HG03066 (cell line): Measurements from ENCODE around the gene BAIAP2L2.
"Not testable (repeated sequence)": the region's sequence is repeated elsewhere in the genome, so short reads cannot be mapped to it uniquely, and the experiment has no call there.

Experiments used
- ATAC-seq: cut with Tn5 transposase; IDR thresholded peaks from one replicate; pipeline ENCODE4 v1.9.1; 2021; ENCODE audit warnings: low read depth; ENCODE audit not compliant: unreplicated experiment

BAIAP2L2 gene

DNA sequence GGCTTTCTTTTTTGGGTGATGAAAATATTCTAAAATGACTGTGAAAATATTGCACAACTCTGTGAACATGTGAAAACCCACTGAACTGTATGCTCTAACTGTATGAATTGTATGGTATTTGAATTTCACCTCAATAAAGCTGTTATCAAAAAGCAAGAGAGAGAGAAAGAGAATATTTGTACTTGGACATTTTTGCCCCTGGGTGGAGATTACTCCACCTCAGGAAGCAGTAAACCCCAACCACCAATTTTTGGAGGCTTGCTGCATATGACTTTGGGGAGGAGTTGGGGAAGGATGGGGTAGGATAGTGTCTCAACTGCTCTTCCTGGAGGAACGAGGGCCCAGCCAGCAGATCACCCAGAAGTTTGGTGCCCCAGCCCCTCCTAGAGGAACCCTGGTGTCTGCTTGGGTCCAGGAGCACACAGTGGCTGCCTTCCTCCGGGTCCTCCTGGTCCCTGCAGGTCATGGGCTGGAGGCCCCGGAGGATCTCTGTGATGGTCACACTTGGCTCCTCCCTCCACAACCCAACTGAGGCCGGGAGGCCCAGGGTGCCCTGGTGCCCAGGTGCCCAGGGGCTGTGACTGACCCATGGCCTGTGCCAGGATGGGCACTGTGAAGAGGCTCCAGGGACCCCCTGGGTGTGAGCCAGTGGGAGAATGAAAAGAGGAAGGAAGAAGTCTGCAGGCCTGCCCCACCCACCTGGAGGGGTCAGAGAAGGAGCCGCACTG lies 68.6 kb downstream of the BAIAP2L2 start:
- no peak for ATAC-seq

DNA sequence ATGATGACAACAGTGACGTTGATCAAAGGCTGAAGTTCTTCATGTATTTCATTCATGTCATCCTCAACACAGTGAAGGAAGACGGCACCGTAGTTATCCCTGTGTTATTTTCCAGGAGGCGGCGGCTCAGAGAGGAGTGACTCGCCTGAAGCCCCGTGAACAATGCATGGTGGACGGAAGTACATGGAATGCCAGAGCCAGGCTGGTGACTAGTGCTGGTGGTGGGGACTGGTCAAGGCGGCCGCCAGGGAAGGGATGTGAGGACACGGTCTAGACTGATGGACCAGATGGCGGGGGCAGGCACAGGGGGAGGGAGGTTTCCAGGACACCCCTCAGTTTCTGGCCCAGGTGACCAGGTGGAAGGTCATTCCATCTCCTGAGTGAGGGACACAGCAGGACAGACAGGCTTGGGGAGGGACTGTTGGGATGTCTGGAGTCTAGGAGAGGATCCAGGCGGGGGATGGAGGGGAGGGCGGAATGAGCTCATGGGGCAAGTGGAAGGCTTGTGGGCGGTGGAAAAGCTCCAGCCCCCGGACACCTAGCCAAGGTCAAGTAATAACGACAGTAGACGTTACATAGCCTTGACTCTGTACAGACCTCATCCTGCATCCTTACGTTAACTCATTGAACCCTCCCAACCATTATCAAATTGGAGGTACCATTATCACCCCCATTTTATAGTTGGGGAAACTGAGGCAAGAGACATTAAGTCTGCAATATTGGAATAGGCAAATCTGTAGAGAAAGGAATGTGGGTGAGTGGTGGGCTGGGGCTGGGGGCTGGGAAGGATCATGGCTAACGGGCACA lies 69.3 kb downstream of the BAIAP2L2 start:
- ATAC-seq, result no peak

DNA sequence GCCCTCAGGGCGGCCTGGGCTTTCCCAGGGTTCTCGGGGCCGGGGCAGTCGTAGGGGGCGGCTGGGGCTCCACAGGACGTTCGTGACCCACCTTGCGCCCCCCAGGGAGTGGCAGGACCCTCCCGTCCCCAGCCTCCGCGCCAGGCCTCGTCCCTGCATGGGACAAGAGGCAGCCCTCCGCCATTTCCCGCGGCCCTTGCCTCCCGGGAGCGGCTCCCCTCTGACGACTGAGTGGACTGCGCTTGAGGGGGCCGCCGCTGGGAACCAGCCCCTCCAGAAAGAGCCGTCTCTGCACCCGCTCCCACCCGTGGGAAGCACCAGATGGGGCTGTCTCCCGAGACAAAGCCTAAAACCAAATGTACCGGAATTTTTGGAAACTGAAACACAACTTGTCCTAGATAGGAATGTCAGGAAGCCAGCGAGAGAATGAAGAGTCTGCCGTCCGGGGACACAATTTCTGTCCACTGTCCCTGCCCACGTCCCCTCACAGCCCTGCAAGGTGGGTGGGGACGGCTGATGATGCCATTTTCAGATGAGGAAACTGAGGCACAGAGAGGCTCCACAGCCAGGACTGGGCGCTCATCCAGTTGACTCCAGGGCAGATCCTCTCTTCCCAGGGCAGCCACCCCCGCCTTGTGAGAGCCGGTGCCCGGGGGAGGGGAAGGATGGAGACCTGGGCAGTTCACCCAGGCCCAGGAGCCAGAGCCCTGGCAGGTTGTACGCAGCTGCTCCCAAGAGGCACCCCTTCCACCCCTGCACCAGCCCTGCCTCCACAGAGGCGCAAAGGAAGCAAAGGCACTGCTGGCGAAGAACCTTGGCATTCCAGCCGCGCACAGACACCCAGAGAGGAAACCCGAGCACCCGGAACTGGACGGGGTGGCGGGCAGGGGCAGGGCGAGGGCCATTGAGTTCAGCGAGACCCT lies 71.3 kb downstream of the BAIAP2L2 start:
- ATAC-seq, result no peak

DNA sequence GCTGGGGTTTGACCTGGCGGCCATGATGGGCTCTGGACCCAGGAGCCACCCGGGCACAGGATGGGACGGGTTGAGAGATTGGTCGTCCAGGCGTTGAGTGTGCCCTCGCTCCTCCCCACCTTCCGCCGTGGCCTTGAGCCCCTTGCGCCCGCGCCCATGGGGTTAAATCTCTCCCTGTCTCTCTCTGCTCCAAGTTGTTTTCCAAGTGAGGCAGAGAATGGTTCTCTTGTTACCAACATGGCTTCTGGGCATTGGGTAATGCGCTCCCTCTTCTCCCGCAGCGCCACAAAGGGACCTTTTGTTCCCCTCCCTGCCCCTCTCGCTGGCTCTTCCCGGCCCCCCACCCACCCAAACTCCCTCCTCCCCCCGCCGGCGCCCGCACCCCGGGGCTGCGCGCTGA lies 72.1 kb downstream of the BAIAP2L2 start:
- no peak for ATAC-seq

DNA sequence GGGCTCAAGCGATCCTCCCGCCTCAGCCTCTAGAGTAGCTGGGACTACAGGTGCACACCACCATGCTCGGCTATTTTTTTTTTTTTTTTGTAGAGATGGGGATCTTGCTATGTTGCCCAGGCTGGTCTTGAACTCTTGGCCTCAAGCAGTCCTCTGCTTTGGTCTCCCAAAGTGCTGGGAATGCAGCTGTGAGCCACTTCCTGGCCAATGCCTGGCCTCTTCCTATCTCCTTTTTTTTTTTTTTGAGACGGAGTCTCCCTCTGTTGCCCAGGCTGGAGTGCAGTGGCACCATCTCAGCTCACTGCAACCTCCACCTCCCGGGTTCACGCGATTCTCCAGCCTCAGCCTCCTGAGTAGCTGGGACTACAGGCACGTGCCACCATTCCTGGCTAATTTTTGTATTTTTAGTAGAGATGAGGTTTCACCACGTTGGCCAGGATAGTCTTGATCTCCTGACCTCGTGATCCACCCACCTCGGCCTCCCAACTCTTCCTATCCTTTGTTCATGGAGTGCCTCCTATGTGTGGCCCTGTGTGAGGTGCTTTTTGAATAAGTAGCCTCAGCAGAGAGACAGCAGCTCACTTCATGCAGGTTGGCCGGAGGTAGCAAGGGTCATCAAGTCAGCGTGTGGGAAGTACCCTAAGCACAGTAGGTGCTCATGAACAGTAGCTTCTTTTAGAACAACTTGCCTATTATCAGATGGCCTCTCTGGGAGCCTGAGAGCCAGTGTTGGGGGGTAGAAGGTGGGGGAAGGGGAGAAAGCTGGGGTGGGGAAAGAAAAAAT lies 72.9 kb downstream of the BAIAP2L2 start:
- not testable (repeated sequence) for ATAC-seq

- no peak for ATAC-seq
Measured at GRCh38 chr22:38036392-38037062, 74.0 kb downstream of the BAIAP2L2 start.

DNA sequence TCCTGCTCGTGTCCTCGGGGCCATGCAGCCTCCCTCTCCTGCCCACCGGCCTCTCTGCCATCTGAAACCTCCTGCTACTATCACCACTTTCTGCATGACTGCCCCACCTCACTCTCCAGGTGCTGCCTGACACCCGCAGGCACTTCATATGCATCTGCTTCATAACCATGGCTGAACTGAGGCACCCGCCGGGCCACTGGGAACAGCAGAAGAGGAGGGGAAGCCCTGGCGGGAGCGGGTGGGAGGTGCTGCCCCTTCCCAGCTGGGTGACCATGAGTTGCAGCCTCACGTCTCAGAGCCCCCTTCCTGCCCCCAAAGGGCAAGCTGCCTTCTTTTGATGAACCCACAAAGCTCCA lies 75.0 kb downstream of the BAIAP2L2 start:
- no peak for ATAC-seq
